Activated naive CD4-positive, alpha-beta T cell treated with anti-CD3 and anti-CD28 coated beads, Interleukin-2, amount 50 U/mL, for 72 hours (primary cell): Measurements from ENCODE around the gene SNX8. TPM values are rescaled to one million over a fixed set of nuclear protein-coding genes. Genes with fewer than 3 reads are reported as not detected.

Experiments
- ATAC-seq, 2 donors: fragments of 150-1000 bp; cut with Tn5 transposase; 2 replicates each; pipeline ENCODE4 v1.10.0; 2021; ENCODE audit warnings: mild to moderate bottlenecking in 2 of 2, moderate library complexity in 2 of 2
- DNase-seq, 2 donors: peaks; one replicate each; pipeline ENCODE4 v3.0.0; 2021 to 2022; ENCODE audit warnings: low spot score in 2 of 2
- H3K27ac Mint-ChIP-seq, 2 donors: one replicate each; pipeline ENCODE4 v1.8.0; 2022; ENCODE audit warnings: mild to moderate bottlenecking in 2 of 2, mixed read lengths in 2 of 2
- H3K36me3 Mint-ChIP-seq, 2 donors: one replicate each; pipeline ENCODE4 v1.8.0; 2022; ENCODE audit warnings: mixed read lengths in 2 of 2
- H3K9me3 Mint-ChIP-seq, 2 donors: one replicate each; pipeline ENCODE4 v1.8.0; 2022; ENCODE audit warnings: mixed read lengths in 2 of 2
- total RNA-seq, 2 donors: library from RNA; stranded (reverse); gene quantifications; one replicate each; pipeline ENCODE4 v1.2.3, GENCODE V29; 2022

The SNX8 gene
- total RNA-seq, 2 donors from 2014 or later = 35.6 to 36.1 TPM

DNA sequence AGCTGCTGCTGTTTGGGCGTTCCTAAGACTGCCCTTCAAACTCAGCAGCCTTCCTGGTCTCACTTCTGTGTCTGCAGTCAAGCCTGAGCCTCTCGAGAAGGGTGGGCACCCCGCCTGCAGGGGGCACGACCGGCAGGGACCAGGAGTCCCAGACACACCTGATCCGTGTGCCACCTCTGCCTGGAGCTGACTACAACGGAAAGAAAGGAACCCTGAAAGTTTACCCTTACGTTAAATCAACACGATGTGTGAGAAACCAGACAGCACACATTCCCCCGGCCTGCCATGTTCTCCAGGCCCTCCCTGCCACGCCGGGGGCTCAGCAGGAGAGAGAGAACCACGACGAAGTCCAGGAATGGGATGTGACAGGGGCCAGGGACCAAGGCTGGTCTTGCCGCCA lies 86.5 kb downstream of the SNX8 start:
- DNase-seq (no peak), ATAC-seq (no peak)
- H3K9me3 Mint-ChIP-seq = no peaks in the 10 kb centered on the region
- H3K27ac Mint-ChIP-seq = no peak overlapping the region
- peaks cover 0 to 13% of the 10 kb centered on the region in 2 donors for H3K36me3 Mint-ChIP-seq

DNA sequence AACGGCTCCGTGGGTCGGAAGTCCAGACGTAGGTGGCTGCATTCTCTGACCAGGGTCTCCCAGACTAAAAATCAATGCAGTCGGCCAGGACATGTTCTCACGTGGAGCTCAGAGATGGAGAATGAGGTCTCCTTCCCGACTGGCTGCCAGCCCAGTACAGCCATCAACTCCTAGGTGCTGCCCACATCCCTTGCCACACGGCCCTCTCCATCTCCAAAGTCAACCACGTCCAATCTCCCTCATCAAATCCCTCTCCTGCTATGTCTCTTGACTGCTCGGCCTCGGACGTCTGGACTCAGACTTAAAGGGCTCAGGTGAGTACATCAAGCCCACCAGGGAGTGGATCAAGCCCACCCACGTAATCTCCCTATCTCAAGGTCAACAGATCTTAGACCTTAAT lies 88.4 kb downstream of the SNX8 start:
- H3K27ac Mint-ChIP-seq = no peak overlapping the region
- H3K36me3 Mint-ChIP-seq = peaks cover 0 to 7% of the 10 kb centered on the region in 2 donors
- H3K9me3 Mint-ChIP-seq = no peaks in the 10 kb centered on the region
- ATAC-seq (no peak), DNase-seq (no peak)

DNA sequence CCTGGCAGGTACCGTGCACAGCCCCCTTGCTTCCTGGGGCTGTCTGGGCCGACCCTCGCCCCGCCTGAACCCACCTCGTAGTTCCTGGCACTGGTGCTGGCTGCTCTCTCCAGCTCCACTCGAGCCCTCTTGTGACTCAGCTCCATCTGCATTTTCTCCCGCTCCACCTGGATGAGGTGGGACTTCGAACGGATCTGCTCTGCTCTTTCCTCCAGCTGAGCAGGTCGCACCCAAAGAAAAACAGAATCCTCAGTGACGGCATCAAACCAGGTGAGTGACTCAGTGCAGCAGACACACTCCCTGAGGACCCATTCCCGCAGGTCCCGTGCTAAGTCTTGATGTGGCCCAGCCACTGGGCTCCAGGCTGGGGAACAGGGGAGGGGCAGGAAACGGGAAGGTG lies 88.9 kb downstream of the SNX8 start:
- ATAC-seq (no peak), DNase-seq (no peak)
- H3K27ac Mint-ChIP-seq = peak overlapping the region in 1 of 2 donors; percentile 65
- H3K36me3 Mint-ChIP-seq = peaks cover 0 to 7% of the 10 kb centered on the region in 2 donors
- H3K9me3 Mint-ChIP-seq = no peaks in the 10 kb centered on the region

DNA sequence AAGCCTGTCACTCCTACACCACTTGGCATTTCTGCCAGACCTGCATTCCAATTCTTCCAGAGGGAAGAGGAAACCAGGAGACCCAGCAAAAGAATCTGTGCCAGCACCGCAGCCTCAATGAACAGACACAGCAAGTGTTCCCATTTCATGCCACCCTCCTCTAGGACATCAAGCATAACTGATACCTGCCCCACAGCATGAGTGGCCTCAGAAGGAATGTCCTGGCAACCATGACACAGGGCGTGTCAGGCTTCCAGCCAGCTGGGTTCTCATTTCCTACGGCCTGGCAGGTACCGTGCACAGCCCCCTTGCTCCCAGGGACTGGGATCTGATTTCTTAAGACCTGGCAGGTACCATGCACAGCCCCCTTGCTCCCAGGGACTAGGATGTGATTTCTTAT lies 89.3 kb downstream of the SNX8 start:
- no peak for DNase-seq

DNA sequence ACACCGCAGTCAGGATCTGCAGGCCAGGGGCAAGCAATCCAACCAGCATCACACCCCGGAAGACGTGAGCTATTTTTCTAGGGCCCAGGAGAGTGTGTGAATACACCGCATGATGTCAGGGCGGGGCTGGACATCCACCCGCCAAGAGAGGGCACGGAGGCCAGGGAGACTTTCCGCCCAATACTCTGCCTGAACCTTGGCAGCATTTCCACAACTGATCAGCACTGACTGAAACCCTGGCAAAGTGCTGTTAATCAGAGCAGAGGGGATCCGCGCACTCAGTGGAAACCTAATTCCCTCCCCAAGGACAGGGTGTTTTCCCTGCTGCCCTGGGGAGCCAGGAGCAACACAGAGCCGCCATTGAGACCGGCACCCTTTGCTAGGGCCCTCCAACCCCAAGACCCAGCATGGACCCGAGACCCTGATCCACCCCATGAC lies 89.7 kb downstream of the SNX8 start:
- ATAC-seq (no peak), DNase-seq (no peak)
- H3K9me3 Mint-ChIP-seq = no peaks in the 10 kb centered on the region
- H3K27ac Mint-ChIP-seq = peak overlapping the region in 1 of 2 donors; percentile 78
- peaks cover 0 to 7% of the 10 kb centered on the region in 2 donors for H3K36me3 Mint-ChIP-seq

More for the DNA sequence above, 89.3 kb downstream of the SNX8 start:
- H3K9me3 Mint-ChIP-seq = no peaks in the 10 kb centered on the region
- no peak for ATAC-seq
- H3K27ac Mint-ChIP-seq = no peak overlapping the region
- peaks cover 0 to 7% of the 10 kb centered on the region in 2 donors for H3K36me3 Mint-ChIP-seq

DNA sequence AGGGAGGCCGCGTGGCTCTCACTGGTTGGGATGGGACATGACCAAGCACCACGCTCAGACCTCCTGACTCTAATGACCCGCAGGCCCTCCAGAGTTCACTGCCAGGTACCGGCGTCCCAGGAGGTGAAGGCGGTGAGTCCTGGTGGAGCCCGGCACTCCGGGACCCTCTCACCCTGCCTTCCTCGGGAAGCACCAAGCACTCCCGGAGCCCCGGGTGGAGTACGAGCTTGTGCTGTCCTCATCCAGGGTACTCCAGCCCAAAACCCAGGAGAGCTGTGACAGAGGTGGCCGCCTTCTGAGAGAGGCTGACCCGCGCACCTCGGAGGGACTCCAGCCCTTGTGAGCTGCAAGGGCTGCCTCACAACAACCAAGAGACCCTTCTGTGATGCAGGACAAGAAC lies 90.9 kb downstream of the SNX8 start:
- no peak for ATAC-seq
- Mint-ChIP-seq H3K36me3 (peaks cover 0 to 7% of the 10 kb centered on the region in 2 donors), H3K27ac (no peak overlapping the region), H3K9me3 (no peaks in the 10 kb centered on the region)
- DNase-seq = no peak

DNA sequence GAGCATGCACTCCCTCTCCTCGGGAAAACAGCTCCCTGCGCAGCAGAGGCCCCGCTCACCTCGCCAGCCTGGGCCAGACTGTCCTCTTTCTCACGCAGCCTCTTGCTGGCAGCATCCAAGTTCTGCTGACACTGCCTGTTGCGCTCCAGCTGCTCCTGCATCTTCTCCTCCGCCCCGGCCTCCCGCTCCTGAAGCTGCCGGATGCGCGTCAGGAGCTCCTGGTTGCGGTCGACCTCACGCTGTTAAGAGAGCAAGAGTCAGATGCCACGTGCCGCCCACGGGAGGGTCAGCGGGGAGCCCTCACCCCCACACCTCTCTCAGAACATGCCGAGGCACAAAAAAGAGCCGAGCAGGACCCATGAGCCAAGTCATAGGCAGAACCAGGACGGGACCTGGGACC lies 91.7 kb downstream of the SNX8 start:
- no peaks in the 10 kb centered on the region for H3K9me3 Mint-ChIP-seq
- H3K27ac Mint-ChIP-seq = no peak overlapping the region

DNA sequence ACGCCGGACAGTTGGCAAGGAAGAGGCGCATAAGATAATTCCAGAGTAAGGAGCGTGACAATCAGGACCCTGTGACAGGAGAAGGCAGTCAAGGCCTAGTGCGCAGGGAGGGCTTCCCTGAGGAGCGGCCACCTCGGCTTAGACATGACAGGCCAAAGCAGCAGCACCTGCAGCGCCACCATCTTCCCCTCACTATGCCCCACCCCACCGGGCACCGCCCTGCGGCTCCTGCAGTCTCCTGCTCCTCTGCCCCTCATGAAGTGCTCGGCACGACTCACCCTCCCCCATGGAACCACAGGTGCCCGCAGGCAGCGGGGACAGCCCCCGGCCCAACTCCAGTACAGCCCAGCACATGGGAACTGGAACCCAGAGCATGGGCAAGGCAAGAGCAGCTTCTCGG lies 93.3 kb downstream of the SNX8 start:
- no peak for ATAC-seq
- H3K9me3 Mint-ChIP-seq = no peaks in the 10 kb centered on the region
- no peak overlapping the region for H3K27ac Mint-ChIP-seq
- DNase-seq = no peak
- peaks cover 1 to 3% of the 10 kb centered on the region in 2 donors for H3K36me3 Mint-ChIP-seq

More for the DNA sequence above, 91.7 kb downstream of the SNX8 start:
- no peak for DNase-seq
- no peak for ATAC-seq
- H3K36me3 Mint-ChIP-seq = peaks cover 0 to under 1% of the 10 kb centered on the region in 2 donors

DNA sequence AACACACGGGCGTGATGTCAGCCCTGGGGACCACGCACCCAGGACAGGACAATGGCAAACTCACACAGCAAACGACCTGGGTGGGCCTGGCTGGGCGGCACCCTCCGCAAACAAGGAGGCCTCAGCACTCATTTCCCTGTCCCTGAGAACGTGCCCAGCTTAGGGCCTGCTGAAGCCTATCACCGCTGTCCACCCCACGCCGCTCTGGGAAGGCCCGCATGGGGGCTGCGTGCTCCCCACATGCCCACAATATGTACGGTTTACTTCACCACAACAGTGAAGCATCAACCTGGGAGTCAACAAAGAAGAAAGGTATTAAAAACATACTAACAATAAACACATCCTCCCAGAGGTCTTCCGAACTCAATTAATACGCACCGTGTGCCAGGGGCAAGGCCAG lies 93.7 kb downstream of the SNX8 start:
- no peak for DNase-seq
- Mint-ChIP-seq H3K27ac (no peak overlapping the region), H3K36me3 (peaks cover 6 to 7% of the 10 kb centered on the region in 2 donors), H3K9me3 (no peaks in the 10 kb centered on the region)
- ATAC-seq = no peak

DNA sequence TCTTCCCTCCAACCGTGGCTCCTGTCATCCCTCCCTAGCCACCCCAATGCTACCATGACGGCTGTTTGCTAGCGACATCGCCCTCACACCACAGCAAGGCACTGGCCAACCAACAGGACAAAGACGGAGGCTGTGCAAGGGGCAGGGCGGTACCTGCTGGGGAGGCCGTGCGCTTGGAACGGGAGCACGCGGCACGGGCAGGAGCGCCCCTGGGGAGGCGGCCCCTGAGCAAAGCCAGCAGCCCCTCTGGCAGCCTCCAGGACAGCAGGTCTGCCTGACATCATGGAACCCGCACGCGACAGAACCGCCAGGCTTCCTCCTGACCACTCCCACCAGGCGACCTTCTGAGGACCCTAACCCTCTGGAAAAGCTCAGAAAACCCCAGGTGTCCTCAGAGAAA lies 94.2 kb downstream of the SNX8 start:
- DNase-seq = no peak
- peaks cover 7 to 8% of the 10 kb centered on the region in 2 donors for H3K36me3 Mint-ChIP-seq
- no peak for ATAC-seq
- H3K27ac Mint-ChIP-seq = no peak overlapping the region
- no peaks in the 10 kb centered on the region for H3K9me3 Mint-ChIP-seq

DNA sequence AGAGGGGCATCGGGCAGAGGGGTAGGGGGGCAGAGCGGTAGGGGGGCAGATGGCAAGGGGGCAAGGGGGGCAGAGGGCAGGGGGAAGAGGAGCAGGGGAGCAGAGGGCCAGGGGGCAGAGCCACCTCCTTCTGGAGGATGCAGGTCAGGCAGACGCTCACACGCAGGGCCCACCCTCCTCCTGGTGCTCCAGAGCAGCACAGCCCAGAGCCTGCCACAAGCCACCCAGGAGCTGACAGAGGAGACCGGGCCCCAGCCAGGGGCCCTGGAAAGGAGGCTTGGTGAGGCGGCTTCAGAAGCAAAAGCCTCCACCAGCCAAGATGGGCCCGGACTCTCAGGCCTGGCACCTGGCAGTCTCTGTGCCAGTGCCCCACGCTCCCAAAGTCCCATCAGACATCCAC lies 94.6 kb downstream of the SNX8 start:
- ATAC-seq (no peak), DNase-seq (no peak)
- no peaks in the 10 kb centered on the region for H3K9me3 Mint-ChIP-seq
- H3K27ac Mint-ChIP-seq = no peak overlapping the region
- peaks cover 7 to 8% of the 10 kb centered on the region in 2 donors for H3K36me3 Mint-ChIP-seq

DNA sequence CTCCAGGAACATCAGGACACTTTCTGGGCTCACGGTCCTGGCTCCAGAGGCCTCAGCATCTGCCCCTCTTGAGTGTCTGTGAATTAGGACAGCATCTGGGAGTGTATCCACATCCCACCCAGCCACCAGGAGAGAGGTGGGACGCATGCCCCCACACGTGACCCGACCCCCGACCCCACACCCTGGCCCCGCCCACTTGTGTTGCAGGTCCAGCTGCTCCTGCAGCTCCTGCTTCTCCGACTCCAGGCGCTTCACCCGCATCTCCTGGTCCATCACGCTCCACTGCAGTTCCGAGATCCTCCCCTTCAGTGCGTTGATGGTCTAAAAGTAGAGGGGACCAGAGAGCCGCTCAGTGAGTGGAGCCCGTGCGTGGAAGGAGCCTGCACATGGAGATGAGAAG lies 95.1 kb downstream of the SNX8 start:
- H3K36me3 Mint-ChIP-seq = peaks cover 8 to 9% of the 10 kb centered on the region in 2 donors
- no peak for ATAC-seq
- no peaks in the 10 kb centered on the region for H3K9me3 Mint-ChIP-seq
- no peak for DNase-seq
- no peak overlapping the region for H3K27ac Mint-ChIP-seq

DNA sequence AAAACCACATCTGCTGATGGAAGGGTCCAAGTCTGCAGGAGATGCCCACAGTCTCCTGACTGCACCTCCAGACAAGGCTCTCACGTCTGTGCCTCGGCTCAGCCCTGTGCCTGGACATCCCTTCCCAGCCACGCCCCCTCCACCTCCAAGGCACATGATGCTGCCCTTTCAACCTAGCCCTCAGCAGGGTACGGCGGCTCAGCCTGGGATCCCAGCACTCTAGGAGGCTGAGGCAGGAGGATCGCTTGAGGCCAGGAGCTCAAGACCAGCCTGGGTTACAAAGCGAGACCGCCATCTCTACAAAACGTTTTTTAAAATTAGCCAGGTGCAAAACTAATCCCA lies 95.8 kb downstream of the SNX8 start:
- Mint-ChIP-seq H3K27ac (no peak overlapping the region), H3K9me3 (no peaks in the 10 kb centered on the region), H3K36me3 (peaks cover 13% of the 10 kb centered on the region in 2 donors)
- ATAC-seq (no peak), DNase-seq (no peak)

DNA sequence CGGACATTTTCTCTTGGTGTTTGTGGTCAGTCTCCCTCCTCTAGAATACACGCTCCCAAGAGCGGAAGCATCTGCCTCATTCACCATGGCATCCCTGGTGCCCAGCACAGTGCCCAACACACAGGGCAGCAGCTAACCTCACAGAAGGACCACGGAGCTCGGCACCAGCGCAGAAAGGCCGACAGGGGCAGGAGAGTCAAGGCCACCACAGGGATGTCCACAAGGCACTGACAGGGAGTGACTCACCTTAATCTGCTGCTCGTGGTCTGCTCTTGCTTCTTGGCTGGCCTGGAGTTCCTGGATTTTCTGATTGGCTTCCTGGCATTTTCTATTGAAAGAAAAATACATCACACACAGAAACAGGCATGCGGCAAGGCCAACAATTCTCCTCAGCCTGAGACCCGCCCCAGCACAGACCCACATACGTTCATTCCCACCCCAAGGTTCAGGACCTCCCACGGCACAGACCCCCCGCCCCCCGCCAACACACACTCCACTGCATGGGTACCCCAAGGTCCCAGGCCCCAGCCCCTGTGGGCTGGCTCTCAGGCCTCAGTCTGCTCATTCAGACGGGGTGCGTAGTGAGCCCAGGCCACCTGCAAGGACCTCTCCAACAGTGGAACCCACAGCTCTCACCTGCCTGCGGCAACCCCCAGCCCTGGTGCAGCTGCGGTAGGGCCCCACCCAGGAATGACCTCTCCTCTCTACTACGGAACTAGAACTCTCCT lies 96.4 kb downstream of the SNX8 start:
- H3K27ac Mint-ChIP-seq = no peak overlapping the region
- no peaks in the 10 kb centered on the region for H3K9me3 Mint-ChIP-seq
- DNase-seq = no peak
- no peak for ATAC-seq
- peaks cover 14 to 16% of the 10 kb centered on the region in 2 donors for H3K36me3 Mint-ChIP-seq

DNA sequence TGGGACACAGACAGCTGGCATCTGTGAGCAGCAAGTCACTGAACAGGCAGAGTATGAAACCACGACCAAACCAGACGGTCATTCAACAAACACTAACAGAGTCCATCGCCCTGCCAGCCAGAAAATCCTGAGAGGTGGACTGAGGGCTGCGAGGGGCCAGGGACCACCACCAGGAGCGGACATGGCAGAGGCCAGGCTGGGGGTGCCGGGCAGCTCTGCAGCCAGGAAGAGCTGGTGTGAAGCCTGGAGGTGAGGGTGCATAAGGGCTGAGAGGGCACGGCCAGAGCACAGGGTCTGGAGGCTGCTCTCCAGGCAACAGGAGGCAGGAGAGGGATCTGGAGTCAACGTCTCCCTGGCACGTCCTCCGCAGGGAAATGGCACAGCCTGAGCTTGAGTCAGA lies 97.0 kb downstream of the SNX8 start:
- Mint-ChIP-seq H3K27ac (no peak overlapping the region), H3K36me3 (peaks cover 19 to 21% of the 10 kb centered on the region in 2 donors)
- no peak for ATAC-seq

DNA sequence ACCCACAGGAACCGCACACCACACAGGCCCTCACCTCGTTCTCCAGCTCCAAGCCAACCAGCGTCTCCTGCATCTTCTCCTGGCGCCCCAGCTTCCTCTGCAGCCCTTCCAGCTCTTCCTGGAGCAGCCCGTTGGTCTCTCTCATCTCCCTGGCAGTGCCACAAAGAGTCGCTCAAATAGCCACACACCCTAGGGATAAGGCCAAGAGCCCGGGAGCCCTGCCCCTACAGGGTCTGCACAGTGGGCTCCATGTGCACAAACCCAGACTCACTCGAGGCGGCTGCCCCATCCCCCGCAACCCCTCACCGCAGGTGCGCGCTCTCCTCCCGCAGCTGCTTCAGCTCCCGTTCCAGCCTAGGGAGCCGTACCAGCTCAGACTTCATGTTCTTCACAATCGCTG lies 98.4 kb downstream of the SNX8 start:
- ATAC-seq (no peak), DNase-seq (no peak)
- Mint-ChIP-seq H3K36me3 (peaks cover 21 to 25% of the 10 kb centered on the region in 2 donors), H3K9me3 (no peaks in the 10 kb centered on the region), H3K27ac (peak overlapping the region; percentile 36 to 96)

More for the DNA sequence above, 97.0 kb downstream of the SNX8 start:
- no peak for DNase-seq
- no peaks in the 10 kb centered on the region for H3K9me3 Mint-ChIP-seq

DNA sequence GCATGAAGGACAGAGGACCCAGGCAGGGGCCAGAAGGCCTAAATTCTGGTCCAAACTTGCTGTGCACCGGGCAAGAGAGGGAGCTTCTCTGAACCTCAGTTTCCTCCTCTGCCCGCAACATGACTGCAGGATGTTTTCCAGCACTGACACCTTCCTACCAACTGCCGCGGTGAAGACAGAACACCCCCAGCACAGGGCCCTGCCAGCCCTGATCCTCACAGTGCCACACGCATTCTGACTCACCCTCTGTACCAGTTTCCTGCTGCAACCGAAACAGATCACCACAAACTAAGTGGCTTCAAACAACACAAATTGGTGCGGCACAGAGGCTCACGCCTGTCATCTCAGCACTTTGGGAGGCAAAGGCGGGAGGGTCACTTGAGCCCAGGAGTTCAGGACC lies 99.6 kb downstream of the SNX8 start:
- ATAC-seq (peak; percentile 41 to 83), DNase-seq (no peak)
- Mint-ChIP-seq H3K9me3 (no peaks in the 10 kb centered on the region), H3K27ac (peak overlapping the region in 1 of 2 donors; percentile 24), H3K36me3 (peaks cover 21 to 27% of the 10 kb centered on the region in 2 donors)

DNA sequence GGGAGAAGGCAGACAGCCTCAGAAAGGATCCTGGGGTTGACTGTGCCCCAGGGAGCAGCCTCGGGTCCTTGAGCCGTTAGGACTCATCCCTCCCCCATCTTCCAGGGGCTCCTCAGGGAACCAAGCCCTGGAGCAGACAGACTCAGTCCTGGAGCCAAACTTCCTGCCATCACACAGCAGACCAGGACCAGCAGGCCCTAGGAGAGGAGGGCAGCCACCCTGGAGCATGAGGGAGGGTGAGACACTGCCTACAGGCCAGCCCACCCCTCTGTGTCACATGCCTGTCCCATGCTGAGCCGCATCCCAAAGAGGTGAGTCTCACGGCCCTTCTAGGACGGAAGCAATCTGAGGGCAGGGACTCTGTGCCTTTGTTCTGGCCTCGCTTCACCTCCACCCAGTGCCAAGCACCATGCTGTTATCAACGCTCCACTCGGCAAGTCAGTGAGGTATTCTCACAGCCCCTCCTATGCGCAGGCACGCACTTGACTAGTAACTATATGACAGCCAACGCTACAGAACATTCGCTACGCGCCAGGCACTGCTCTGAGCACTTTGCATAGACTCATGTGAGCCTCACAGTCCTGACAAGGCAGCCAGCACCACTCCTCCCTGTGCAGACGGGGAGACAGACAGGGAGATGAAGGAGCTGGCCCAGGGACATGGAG lies 100.6 kb downstream of the SNX8 start:
- H3K27ac Mint-ChIP-seq = peak overlapping the region; percentile 24 to 40
- DNase-seq (no peak), ATAC-seq (no peak)
- H3K9me3 Mint-ChIP-seq = no peaks in the 10 kb centered on the region
- peaks cover 21 to 27% of the 10 kb centered on the region in 2 donors for H3K36me3 Mint-ChIP-seq
